AG04450 (cell line): Measurements from ENCODE around the gene PRR19. TPM values are rescaled to one million over a fixed set of nuclear protein-coding genes. Genes with fewer than 3 reads are reported as not detected.
"Not testable (repeated sequence)": the region's sequence is repeated elsewhere in the genome, so short reads cannot be mapped to it uniquely, and the experiment has no call there.

Source experiments
- CTCF ChIA-PET: fragments of 300-600, 350-600 bp; formaldehyde crosslinking; extraction: SDS; loops from one replicate; lab custom pipeline; 2022; ENCODE audit warnings: antibody characterized with exemption, inconsistent platforms; lab: Charles Lee
- POLR2A ChIA-PET: fragments of 350-600 bp; formaldehyde crosslinking; extraction: SDS; loops from one replicate; lab custom pipeline; 2021; ENCODE audit warnings: antibody characterized with exemption, inconsistent platforms; lab: Yijun Ruan, JAX
- DNase-seq: peaks from one replicate; pipeline ENCODE4 v3.0.0-alpha.2; 2011; ENCODE audit warnings: low read depth, low spot score
- H3K27ac ChIP-seq: one replicate; pipeline ENCODE4 v1.5.1; 2012; ENCODE audit warnings: low read depth, low read length, control low read depth
- H3K27me3 ChIP-seq: one replicate; pipeline ENCODE4 v1.6.0; 2012; ENCODE audit warnings: low read length; ENCODE audit not compliant: control insufficient read depth, insufficient read depth
- H3K4me3 ChIP-seq: 2 replicates; pipeline ENCODE4 v1.5.1; 2011; ENCODE audit warnings: mild to moderate bottlenecking, low read depth, low read length, control low read depth
- H3K9me3 ChIP-seq: 2 replicates; pipeline ENCODE4 v1.5.1; 2012; ENCODE audit warnings: low read length; ENCODE audit not compliant: control insufficient read depth, insufficient read depth
- CTCF ChIP-seq: IDR thresholded peaks from 2 replicates; pipeline ENCODE4 v1.5.1; 2011; ENCODE audit warnings: low read depth, low read length, control low read depth, inconsistent platforms
- polyA plus RNA-seq: library from polyadenylated mRNA; depleted of rRNA; stranded (reverse); fragments of >200 nt; gene quantifications from 2 replicates; pipeline ENCODE4 v1.2.3, GENCODE V29; 2011

Gene PRR19
- polyA plus RNA-seq, 1 experiment = 0.40 TPM

GRCh38 chr19:42328106-42328505 is 26.2 kb downstream of the PRR19 start:
- POLR2A ChIA-PET = no interaction called here
- Histone ChIP-seq H3K27me3 (peaks cover 13% of the 10 kb centered on the region), H3K4me3 (no peak overlapping the region), H3K27ac (no peak overlapping the region), H3K9me3 (no peaks in the 10 kb centered on the region; the same call in 1 of the 2 replicates)
- no peak for TF ChIP-seq CTCF
- no peak for DNase-seq
- CTCF ChIA-PET = no interaction called here

- DNase-seq = no peak
- ChIA-PET CTCF (no interaction called here), POLR2A (no interaction called here)
- Histone ChIP-seq H3K27ac (no peak overlapping the region), H3K9me3 (no peaks in the 10 kb centered on the region; the same call in 1 of the 2 replicates), H3K27me3 (peaks cover 8% of the 10 kb centered on the region), H3K4me3 (no peak overlapping the region)
- no peak for TF ChIP-seq CTCF
Observed at GRCh38 chr19:42328854-42329253, 26.9 kb downstream of the PRR19 start.

- Histone ChIP-seq H3K27me3 (no peaks in the 10 kb centered on the region), H3K27ac (no peak overlapping the region), H3K9me3 (no peaks in the 10 kb centered on the region), H3K4me3 (no peak overlapping the region)
- TF ChIP-seq CTCF = no peak
- ChIA-PET CTCF (interaction anchor here (0.5 kb wide), 1 partner anchor 166 kb away, joined by 3 read pairs; no protein-coding TSS in a partner anchor), POLR2A (no interaction called here)
- no peak for DNase-seq
Observed at GRCh38 chr19:42330241-42330711, 28.3 kb downstream of the PRR19 start.

- DNase-seq, H3K27me3 ChIP-seq, POLR2A ChIA-PET, H3K27ac ChIP-seq, CTCF ChIA-PET, H3K9me3 ChIP-seq, H3K4me3 ChIP-seq: not testable (repeated sequence)
Observed at GRCh38 chr19:42331333-42331732, 29.4 kb downstream of the PRR19 start.

- Histone ChIP-seq H3K9me3 (no peaks in the 10 kb centered on the region), H3K4me3 (no peak overlapping the region), H3K27me3 (no peaks in the 10 kb centered on the region), H3K27ac (no peak overlapping the region)
- DNase-seq = no peak
- TF ChIP-seq CTCF = no peak
- CTCF ChIA-PET = no interaction called here
- POLR2A ChIA-PET = no interaction called here
Observed at GRCh38 chr19:42332059-42332458, 30.1 kb downstream of the PRR19 start.
